ENCODE data around the gene PGLYRP1. TPM values are rescaled to one million over a fixed set of nuclear protein-coding genes. Genes with fewer than 3 reads are reported as not detected.

PGLYRP1 gene, protein sequence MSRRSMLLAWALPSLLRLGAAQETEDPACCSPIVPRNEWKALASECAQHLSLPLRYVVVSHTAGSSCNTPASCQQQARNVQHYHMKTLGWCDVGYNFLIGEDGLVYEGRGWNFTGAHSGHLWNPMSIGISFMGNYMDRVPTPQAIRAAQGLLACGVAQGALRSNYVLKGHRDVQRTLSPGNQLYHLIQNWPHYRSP
- total RNA-seq (ENCODE audit: unreplicated experiment): not detected
- long read RNA-seq: 0 reads

DNA sequence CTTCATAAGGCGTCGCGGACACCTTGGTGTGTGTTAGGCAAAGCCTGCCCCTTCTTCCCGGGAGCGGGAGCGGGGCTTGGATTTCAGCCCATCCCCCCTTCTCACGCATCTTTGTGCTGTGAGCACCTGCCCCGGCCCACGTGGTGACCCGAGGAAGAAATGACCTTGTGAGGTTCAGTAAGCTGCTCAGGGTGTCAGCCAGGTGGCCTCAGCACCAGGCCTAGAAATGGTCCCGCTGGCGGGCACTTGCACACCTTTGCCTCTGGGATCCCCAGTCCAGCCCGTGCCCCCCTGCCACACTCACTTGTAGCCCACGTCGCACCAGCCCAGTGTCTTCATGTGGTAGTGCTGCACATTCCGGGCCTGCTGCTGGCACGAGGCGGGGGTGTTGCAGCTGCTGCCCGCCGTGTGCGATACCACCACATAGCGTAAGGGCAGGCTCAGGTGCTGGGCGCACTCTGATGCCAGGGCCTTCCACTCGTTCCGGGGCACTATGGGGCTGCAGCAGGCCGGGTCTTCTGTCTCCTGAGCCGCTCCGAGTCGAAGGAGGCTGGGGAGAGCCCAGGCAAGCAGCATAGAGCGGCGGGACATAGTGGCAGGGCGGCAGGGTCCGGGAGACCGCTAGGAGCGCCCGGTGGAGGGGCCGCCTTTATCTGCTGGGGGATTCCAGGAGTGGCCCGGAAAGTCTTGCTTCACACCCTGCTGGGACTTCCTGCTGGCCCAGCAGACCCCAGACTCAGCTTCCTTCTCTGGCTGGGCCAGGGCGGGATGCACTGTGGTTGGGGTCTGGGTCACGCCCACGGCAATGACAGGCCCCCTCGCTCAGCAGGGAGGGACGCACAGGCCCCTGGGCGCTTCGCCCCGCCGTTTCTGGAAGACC is at the start of gene PGLYRP1:
PGLYRP1 (minus strand) TSS at position 623 of the 880 bp plus-strand sequence; CDS start at position 591, 32 bp downstream.
- DNase-seq: no peak
- TF ChIP-seq, protein P1, sequence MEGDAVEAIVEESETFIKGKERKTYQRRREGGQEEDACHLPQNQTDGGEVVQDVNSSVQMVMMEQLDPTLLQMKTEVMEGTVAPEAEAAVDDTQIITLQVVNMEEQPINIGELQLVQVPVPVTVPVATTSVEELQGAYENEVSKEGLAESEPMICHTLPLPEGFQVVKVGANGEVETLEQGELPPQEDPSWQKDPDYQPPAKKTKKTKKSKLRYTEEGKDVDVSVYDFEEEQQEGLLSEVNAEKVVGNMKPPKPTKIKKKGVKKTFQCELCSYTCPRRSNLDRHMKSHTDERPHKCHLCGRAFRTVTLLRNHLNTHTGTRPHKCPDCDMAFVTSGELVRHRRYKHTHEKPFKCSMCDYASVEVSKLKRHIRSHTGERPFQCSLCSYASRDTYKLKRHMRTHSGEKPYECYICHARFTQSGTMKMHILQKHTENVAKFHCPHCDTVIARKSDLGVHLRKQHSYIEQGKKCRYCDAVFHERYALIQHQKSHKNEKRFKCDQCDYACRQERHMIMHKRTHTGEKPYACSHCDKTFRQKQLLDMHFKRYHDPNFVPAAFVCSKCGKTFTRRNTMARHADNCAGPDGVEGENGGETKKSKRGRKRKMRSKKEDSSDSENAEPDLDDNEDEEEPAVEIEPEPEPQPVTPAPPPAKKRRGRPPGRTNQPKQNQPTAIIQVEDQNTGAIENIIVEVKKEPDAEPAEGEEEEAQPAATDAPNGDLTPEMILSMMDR (IDR thresholded peaks at IDR 0.05; ENCODE audit: partially characterized antibody, unreplicated experiment): no peak
- Mint-ChIP-seq H3K4me3 (ENCODE audit: unreplicated experiment) (no peak within 1 kb of the TSS), H3K27me3 (ENCODE audit: unreplicated experiment) (peaks cover 4% of the 10 kb centered on the region), H3K36me3 (ENCODE audit: unreplicated experiment) (peaks cover 18% of the 10 kb centered on the region), H3K4me1 (ENCODE audit: low read depth, unreplicated experiment) (peaks cover 10% of the 10 kb centered on the region), H3K9me3 (ENCODE audit: unreplicated experiment) (peaks cover 4% of the 10 kb centered on the region), H3K27ac (ENCODE audit: unreplicated experiment) (no peak within 1 kb of the TSS)

DNA sequence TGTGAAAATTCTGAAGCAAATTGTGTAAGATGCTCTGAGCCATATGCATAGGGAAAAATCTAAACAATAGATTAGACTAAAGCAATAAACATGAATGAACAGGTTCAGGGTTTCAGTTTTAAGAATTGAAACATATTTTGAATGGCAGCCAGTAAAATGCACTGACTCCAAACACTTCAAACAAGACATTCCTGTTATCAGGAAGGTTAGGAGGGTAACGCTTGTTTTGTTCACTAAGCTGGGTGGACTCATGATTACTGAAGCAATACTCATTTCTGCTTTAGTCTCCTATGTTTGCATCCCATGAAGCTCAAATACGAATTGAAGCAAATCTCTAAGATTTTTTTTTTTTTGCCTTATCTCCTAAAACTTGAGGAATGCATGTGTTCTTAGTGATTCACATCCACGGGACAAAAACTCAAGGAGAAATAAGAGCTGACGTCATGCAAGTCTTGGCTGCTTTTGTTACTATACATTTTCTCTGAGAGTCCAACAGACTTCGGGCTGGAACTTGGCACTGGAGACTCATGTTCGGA is 47.0 kb upstream of the PGLYRP1 start:
- H3K4me3 Mint-ChIP-seq (ENCODE audit: unreplicated experiment): no peak overlapping the region
- H3K36me3 Mint-ChIP-seq (ENCODE audit: unreplicated experiment): peaks cover 9% of the 10 kb centered on the region
- H3K9me3 Mint-ChIP-seq (ENCODE audit: unreplicated experiment): peaks cover 3% of the 10 kb centered on the region
- DNase-seq: no peak
- TF ChIP-seq, protein P1 (IDR thresholded peaks at IDR 0.05; ENCODE audit: partially characterized antibody, unreplicated experiment): no peak
- no peaks in the 10 kb centered on the region for H3K4me1 Mint-ChIP-seq (ENCODE audit: low read depth, unreplicated experiment)
- peaks cover 5% of the 10 kb centered on the region for H3K27me3 Mint-ChIP-seq (ENCODE audit: unreplicated experiment)
- no peak overlapping the region for H3K27ac Mint-ChIP-seq (ENCODE audit: unreplicated experiment)

DNA sequence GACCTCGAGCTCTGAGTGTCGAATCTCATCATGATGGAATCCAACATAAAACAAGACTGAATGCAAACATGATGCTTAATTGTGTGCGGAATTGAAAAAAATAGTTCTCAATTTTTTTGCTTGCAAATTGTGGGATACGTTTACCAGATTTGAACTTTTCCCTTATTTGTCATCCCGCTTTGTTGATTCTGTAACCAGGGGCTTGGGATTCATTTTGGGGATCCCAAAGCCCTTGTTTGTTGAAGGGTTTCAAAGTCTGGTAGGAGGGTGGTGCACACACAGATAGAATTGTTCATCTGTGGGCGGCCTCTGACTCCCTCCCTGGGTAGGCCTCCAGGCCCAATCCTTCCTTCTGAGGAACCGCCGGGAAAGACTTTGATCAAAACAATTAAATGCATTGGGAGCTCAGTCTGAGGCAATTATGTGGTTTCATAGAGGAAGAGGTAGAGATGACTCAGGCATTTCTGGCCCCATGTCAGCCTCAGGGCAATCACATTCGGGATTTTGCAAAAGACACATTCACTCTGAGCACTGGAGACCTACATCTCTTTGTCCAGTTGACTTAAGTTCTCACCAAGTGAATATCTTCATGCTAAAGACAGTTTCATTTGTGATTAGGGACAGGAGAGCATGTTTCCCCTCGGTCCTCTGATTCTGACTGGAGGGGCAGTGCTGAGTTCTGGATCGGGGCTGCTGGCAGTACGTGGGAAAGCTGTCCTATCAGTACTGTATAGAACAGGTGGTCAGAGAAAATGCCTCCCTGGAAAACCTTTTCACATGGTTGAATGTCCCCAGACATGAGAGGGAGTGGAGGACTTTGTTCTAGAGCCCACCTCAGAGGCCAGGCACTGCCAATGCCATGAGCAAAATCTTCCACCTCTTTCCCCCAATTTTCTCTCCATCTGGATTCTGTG is 45.7 kb upstream of the PGLYRP1 start:
- Mint-ChIP-seq H3K9me3 (ENCODE audit: unreplicated experiment) (peaks cover 4% of the 10 kb centered on the region), H3K4me1 (ENCODE audit: low read depth, unreplicated experiment) (no peaks in the 10 kb centered on the region), H3K36me3 (ENCODE audit: unreplicated experiment) (peaks cover 9% of the 10 kb centered on the region), H3K4me3 (ENCODE audit: unreplicated experiment) (no peak overlapping the region), H3K27me3 (ENCODE audit: unreplicated experiment) (peaks cover 5% of the 10 kb centered on the region), H3K27ac (ENCODE audit: unreplicated experiment) (no peak overlapping the region)
- DNase-seq: no peak
- TF ChIP-seq, protein P1 (IDR thresholded peaks at IDR 0.05; ENCODE audit: partially characterized antibody, unreplicated experiment): no peak

DNA sequence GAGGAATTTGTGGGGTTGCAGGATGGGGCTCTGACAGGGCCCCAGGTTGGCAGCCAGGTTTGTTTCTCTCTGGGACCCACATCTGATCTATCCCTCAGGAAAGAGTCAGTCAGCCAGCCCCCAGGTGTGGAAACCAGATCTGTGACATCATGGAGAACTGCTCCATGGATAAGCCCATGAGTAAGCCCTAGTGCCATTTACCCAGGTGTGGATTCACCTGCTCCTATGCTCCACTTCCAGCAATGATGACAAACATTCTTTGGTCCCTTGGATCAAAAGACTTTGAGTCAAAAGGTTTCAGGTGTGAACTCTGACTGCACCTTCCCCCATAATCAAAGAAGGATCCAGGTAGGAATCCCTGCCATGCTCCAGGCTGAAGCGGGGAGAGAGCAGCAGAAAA is 44.8 kb upstream of the PGLYRP1 start:
- peaks cover 8% of the 10 kb centered on the region for H3K9me3 Mint-ChIP-seq (ENCODE audit: unreplicated experiment)
- no peak overlapping the region for H3K4me3 Mint-ChIP-seq (ENCODE audit: unreplicated experiment)
- H3K36me3 Mint-ChIP-seq (ENCODE audit: unreplicated experiment): peaks cover 14% of the 10 kb centered on the region
- TF ChIP-seq, protein P1 (IDR thresholded peaks at IDR 0.05; ENCODE audit: partially characterized antibody, unreplicated experiment): no peak
- no peaks in the 10 kb centered on the region for H3K4me1 Mint-ChIP-seq (ENCODE audit: low read depth, unreplicated experiment)
- no peak overlapping the region for H3K27ac Mint-ChIP-seq (ENCODE audit: unreplicated experiment)
- no peak for DNase-seq
- peaks cover 6% of the 10 kb centered on the region for H3K27me3 Mint-ChIP-seq (ENCODE audit: unreplicated experiment)
